MM.1S (cell line): ENCODE measurements around the gene IPO7.

Experiments used
- DNase-seq: peaks from one replicate; pipeline ENCODE4 v3.0.0-alpha.2; 2015
- H2AFZ ChIP-seq: fragments of 300-600 bp; sonication (generic); 2 replicates; pipeline ENCODE4 v1.6.0; 2016; ENCODE audit warnings: antibody characterized with exemption, low read length
- H3F3A ChIP-seq: fragments of 300-600 bp; sonication (generic); 2 replicates; pipeline ENCODE4 v1.6.1; 2016; ENCODE audit warnings: mild to moderate bottlenecking, antibody characterized with exemption, low read length, moderate library complexity, mixed read lengths; ENCODE audit not compliant: insufficient read depth
- H3K27ac ChIP-seq: fragments of 300-600 bp; sonication (generic); 2 replicates; pipeline ENCODE4 v1.5.1; 2016; ENCODE audit warnings: mild to moderate bottlenecking, low read length
- H3K27me3 ChIP-seq: fragments of 300-600 bp; sonication (generic); replicated peaks from 2 replicates; pipeline ENCODE4 v1.6.0; 2016; ENCODE audit warnings: low read length; ENCODE audit not compliant: insufficient read depth
- H3K36me3 ChIP-seq: fragments of 300-600 bp; sonication (generic); replicated peaks from 2 replicates; pipeline ENCODE4 v1.6.1; 2016; ENCODE audit warnings: mild to moderate bottlenecking, low read length, mixed read lengths; ENCODE audit not compliant: insufficient read depth
- H3K4me1 ChIP-seq: fragments of 300-600 bp; sonication (generic); 2 replicates; pipeline ENCODE4 v1.6.1; 2016; ENCODE audit warnings: low read length, mixed read lengths
- H3K4me2 ChIP-seq: fragments of 300-600 bp; sonication (generic); 2 replicates; pipeline ENCODE4 v1.6.0; 2016; ENCODE audit warnings: low read depth, low read length
- H3K4me3 ChIP-seq: fragments of 300-600 bp; sonication (generic); 2 replicates; pipeline ENCODE4 v1.5.1; 2016; ENCODE audit warnings: low read length, mixed read lengths
- H3K79me2 ChIP-seq: fragments of 300-600 bp; sonication (generic); 2 replicates; pipeline ENCODE4 v1.6.1; 2016; ENCODE audit warnings: mixed run types, low read length, mixed read lengths
- H3K9ac ChIP-seq: fragments of 300-600 bp; sonication (generic); 2 replicates; pipeline ENCODE4 v1.6.1; 2016; ENCODE audit warnings: low read length, mixed read lengths
- H3K9me2 ChIP-seq: fragments of 300-600 bp; sonication (generic); replicated peaks from 2 replicates; pipeline ENCODE4 v1.6.1; 2016; ENCODE audit warnings: mild to moderate bottlenecking, low read length, mixed read lengths; ENCODE audit not compliant: insufficient read depth
- H3K9me3 ChIP-seq: fragments of 300-600 bp; sonication (generic); replicated peaks from 2 replicates; pipeline ENCODE4 v1.6.1; 2016; ENCODE audit warnings: mild to moderate bottlenecking, low read length, mixed read lengths; ENCODE audit not compliant: insufficient read depth
- H4K20me1 ChIP-seq: fragments of 300-600 bp; sonication (generic); 2 replicates; pipeline ENCODE4 v1.6.1; 2016; ENCODE audit warnings: mild to moderate bottlenecking, low read length, moderate library complexity, mixed read lengths; ENCODE audit not compliant: insufficient read depth
- EZH2 ChIP-seq: fragments of 300-600 bp; sonication (generic); optimal IDR thresholded peaks from 2 replicates; pipeline ENCODE3; 2017; ENCODE audit warnings: low read depth, mild to moderate bottlenecking, antibody characterized with exemption, low read length, mixed read lengths
- EZH2phosphoT487 ChIP-seq: fragments of 300-600 bp; sonication (generic); IDR thresholded peaks from 2 replicates; pipeline ENCODE4 v1.6.1; 2018; ENCODE audit warnings: antibody characterized with exemption, low read length
- TF ChIP-seq, protein P1 (sequence below): fragments of 300-600 bp; sonication (generic); IDR thresholded peaks from 2 replicates; pipeline ENCODE4 v1.5.1; 2016; ENCODE audit warnings: antibody characterized with exemption, low read length, mixed read lengths

The IPO7 gene

GRCh38 chr11:9489080-9489765 is 104.8 kb downstream of the IPO7 start:
- Histone ChIP-seq H3K27me3 (no peaks in the 10 kb centered on the region), H3K4me1 (no peaks in the 10 kb centered on the region), H3K79me2 (no peaks in the 10 kb centered on the region), H3K27ac (no peak overlapping the region), H3K9ac (no peak overlapping the region), H3K4me3 (no peak overlapping the region), H3K4me2 (no peak overlapping the region), H3K9me3 (no peaks in the 10 kb centered on the region), H3F3A (no peaks in the 10 kb centered on the region), H3K9me2 (no peaks in the 10 kb centered on the region), H3K36me3 (no peaks in the 10 kb centered on the region), H2AFZ (no peak overlapping the region), H4K20me1 (no peaks in the 10 kb centered on the region)
- DNase-seq, result no peak
- TF ChIP-seq, protein P1, sequence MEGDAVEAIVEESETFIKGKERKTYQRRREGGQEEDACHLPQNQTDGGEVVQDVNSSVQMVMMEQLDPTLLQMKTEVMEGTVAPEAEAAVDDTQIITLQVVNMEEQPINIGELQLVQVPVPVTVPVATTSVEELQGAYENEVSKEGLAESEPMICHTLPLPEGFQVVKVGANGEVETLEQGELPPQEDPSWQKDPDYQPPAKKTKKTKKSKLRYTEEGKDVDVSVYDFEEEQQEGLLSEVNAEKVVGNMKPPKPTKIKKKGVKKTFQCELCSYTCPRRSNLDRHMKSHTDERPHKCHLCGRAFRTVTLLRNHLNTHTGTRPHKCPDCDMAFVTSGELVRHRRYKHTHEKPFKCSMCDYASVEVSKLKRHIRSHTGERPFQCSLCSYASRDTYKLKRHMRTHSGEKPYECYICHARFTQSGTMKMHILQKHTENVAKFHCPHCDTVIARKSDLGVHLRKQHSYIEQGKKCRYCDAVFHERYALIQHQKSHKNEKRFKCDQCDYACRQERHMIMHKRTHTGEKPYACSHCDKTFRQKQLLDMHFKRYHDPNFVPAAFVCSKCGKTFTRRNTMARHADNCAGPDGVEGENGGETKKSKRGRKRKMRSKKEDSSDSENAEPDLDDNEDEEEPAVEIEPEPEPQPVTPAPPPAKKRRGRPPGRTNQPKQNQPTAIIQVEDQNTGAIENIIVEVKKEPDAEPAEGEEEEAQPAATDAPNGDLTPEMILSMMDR, result no peak
- TF ChIP-seq EZH2 (no peak), EZH2phosphoT487 (no peak)

DNA sequence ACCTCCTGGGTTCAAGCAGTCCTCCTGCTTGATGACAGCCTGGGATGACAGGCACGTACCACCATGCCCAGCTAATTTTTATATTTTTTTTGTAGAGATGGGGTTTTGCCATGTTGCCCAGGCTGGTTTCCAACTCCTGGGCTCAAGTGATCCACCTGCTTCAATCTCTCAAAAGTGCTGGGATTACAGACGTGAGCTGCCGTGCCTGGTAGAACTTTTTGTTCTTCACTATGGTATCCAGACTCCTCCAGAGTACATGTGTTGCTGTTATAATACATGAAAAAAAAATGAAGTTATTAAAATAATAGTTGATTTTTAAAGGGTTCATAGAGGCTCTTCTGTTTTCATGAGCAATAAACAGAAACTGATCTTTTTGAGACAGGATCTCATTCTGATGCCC is 105.9 kb downstream of the IPO7 start:
- H3K9ac ChIP-seq, result no peak overlapping the region
- TF ChIP-seq, protein P1, result no peak
- TF ChIP-seq EZH2, result no peak
- TF ChIP-seq EZH2phosphoT487, result no peak
- no peak overlapping the region for H3K4me2 ChIP-seq
- H3K27me3 ChIP-seq, result no peaks in the 10 kb centered on the region
- no peaks in the 10 kb centered on the region for H3K4me1 ChIP-seq
- H4K20me1 ChIP-seq, result no peaks in the 10 kb centered on the region
- H3K9me2 ChIP-seq, result no peaks in the 10 kb centered on the region
- no peaks in the 10 kb centered on the region for H3K79me2 ChIP-seq
- H3K9me3 ChIP-seq, result no peaks in the 10 kb centered on the region
- no peak overlapping the region for H3K27ac ChIP-seq
- no peaks in the 10 kb centered on the region for H3F3A ChIP-seq
- no peak for DNase-seq
- no peaks in the 10 kb centered on the region for H3K36me3 ChIP-seq
- no peak overlapping the region for H3K4me3 ChIP-seq
- no peak overlapping the region for H2AFZ ChIP-seq

DNA sequence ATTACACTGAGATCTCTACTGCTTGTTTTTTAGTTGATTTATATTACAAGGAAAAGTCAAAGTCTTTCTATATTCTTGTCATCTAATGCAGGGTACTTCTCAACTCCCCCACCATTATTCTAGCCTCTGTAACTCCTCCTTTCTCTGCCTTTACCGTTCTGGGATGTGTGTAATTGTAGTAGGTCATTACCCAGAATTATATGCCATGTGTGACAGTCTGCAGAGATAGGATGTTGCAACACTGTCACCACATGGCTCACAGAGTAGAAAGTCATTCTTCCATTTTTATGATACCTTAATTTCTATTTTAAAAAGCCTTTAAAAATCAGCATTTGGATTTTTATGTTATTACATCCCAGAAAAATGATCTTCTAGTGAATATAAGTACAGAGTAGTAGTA is 109.0 kb downstream of the IPO7 start:
- H3K4me1 ChIP-seq, result no peaks in the 10 kb centered on the region
- no peak overlapping the region for H3K4me2 ChIP-seq
- no peaks in the 10 kb centered on the region; the same call in 1 of the 2 replicates for H3K36me3 ChIP-seq
- TF ChIP-seq EZH2phosphoT487, result no peak
- TF ChIP-seq, protein P1, result no peak
- no peak for TF ChIP-seq EZH2
- H3K9me2 ChIP-seq, result no peaks in the 10 kb centered on the region
- H2AFZ ChIP-seq, result no peak overlapping the region
- H3F3A ChIP-seq, result no peaks in the 10 kb centered on the region
- no peak overlapping the region for H3K9ac ChIP-seq
- no peaks in the 10 kb centered on the region for H4K20me1 ChIP-seq
- H3K79me2 ChIP-seq, result no peaks in the 10 kb centered on the region
- H3K27me3 ChIP-seq, result no peaks in the 10 kb centered on the region
- no peak for DNase-seq
- H3K4me3 ChIP-seq, result no peak overlapping the region
- H3K27ac ChIP-seq, result no peak overlapping the region
- H3K9me3 ChIP-seq, result no peaks in the 10 kb centered on the region
